ENCODE results near the gene AARSD1.
"Not testable (repeated sequence)": the region's sequence is repeated elsewhere in the genome, so short reads cannot be mapped to it uniquely, and the experiment has no call there.

Gene AARSD1

GRCh38 chr17:42937712-42938596 is 26.3 kb downstream of the AARSD1 start:
- no peak overlapping the region for H3K9ac ChIP-seq (ENCODE audit: low read length)
- H3K27me3 ChIP-seq (replicated peaks; ENCODE audit: control insufficient read depth, insufficient read depth, low read length) = peaks cover 9% of the 10 kb centered on the region
- no peaks in the 10 kb centered on the region for H3K9me3 ChIP-seq (ENCODE audit: control insufficient read depth, low read length)
- no peak overlapping the region for H3K4me3 ChIP-seq (ENCODE audit: low read length)
- no peaks in the 10 kb centered on the region for H3K4me1 ChIP-seq (ENCODE audit: control insufficient read depth, insufficient read depth, low read length)
- peak; percentile 83 for DNase-seq (ENCODE audit: low read depth)
- no peaks in the 10 kb centered on the region for H3K36me3 ChIP-seq (ENCODE audit: control insufficient read depth, insufficient read depth, low read length, severe bottlenecking)

DNA sequence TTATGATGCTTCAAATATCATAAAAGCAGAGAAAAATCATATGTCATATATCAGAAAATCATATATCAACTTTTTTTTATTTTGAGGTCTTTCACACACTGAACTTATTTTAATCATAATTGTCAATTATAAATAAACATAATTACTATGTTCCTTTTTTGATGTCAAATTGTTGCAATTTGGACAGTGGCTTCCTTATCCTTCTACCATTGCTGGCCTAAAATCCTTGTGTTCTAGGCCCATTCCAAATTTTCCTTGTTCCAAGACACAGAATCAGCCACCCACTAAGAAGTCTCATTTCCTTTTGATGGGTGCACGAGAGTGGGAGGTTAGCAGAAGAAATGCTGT is 34.8 kb downstream of the AARSD1 start:
- H3K4me1 ChIP-seq (ENCODE audit: control insufficient read depth, insufficient read depth, low read length) = peaks cover 14% of the 10 kb centered on the region
- H3K27me3 ChIP-seq (replicated peaks; ENCODE audit: control insufficient read depth, insufficient read depth, low read length) = peaks cover 7% of the 10 kb centered on the region
- peak overlapping the region; percentile 66 for H3K9ac ChIP-seq (ENCODE audit: low read length)
- H3K36me3 ChIP-seq (ENCODE audit: control insufficient read depth, insufficient read depth, low read length, severe bottlenecking) = no peaks in the 10 kb centered on the region
- DNase-seq (ENCODE audit: low read depth) = no peak
- no peaks in the 10 kb centered on the region for H3K9me3 ChIP-seq (ENCODE audit: control insufficient read depth, low read length)
- H3K4me3 ChIP-seq (ENCODE audit: low read length) = no peak overlapping the region

DNA sequence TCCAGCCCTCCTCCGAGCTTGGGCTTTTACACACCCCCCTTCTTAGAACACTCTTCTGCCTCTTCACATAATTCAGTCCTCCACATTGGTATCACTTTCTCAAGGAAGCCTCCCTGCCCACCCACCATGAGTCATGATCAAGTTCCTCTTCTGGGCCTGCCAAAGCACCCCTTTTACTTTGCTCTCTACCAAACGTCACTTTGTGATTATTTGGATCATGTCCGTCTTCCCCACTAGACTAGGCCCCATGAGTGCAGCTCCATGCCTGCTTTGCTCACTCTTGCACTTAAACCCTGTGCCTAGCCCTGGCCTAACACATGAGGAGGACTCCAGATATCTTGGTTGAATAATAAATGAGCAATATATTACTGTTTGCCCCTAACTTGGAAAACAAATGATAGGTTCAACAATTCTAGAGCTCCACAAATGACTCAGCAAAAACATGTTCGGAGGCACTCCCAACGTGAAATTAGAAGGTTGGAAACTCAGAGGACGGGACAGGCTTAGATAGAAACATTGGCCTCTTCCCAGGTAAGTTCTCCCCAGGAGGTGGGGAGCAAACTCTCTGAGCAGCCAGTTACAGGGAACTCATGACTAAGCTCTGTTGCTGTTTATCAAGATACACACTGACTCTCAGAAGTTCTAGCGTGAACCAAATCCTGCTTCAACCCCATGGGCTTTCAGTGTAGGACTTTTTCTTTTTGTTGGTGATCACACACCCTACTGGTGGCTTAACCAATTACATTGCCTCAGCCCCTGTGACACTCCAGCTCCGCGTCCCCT is 35.3 kb downstream of the AARSD1 start:
- Histone ChIP-seq H3K27me3 (replicated peaks; ENCODE audit: control insufficient read depth, insufficient read depth, low read length) (peaks cover 5% of the 10 kb centered on the region), H3K9me3 (ENCODE audit: control insufficient read depth, low read length) (no peaks in the 10 kb centered on the region), H3K4me3 (ENCODE audit: low read length) (peak overlapping the region; percentile 18), H3K36me3 (ENCODE audit: control insufficient read depth, insufficient read depth, low read length, severe bottlenecking) (no peaks in the 10 kb centered on the region), H3K9ac (ENCODE audit: low read length) (peak overlapping the region; percentile 66), H3K4me1 (ENCODE audit: control insufficient read depth, insufficient read depth, low read length) (peaks cover 14% of the 10 kb centered on the region)
- peak; percentile 70 for DNase-seq (ENCODE audit: low read depth)

DNA sequence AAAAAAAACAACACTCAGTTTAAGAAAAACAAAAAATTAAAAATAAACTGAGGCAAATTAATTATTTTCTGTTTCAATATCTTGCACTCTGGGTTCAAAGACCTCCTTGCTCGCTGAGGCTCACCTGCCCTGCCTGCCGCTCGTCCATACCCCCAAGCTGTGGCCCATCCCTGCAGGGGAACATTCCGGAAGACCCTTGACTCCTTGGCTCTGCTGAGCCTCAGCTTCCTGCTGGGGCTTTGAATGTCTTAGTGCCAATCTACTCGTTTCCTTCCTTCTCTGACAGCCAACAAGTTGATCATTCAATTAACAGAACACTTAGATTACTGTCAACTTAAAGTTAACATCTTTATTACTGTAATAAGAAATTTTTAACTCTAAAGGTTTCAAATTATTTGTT is 39.4 kb downstream of the AARSD1 start:
- DNase-seq (ENCODE audit: low read depth) = no peak
- Histone ChIP-seq H3K9ac (ENCODE audit: low read length) (no peak overlapping the region), H3K4me3 (ENCODE audit: low read length) (no peak overlapping the region), H3K27me3 (replicated peaks; ENCODE audit: control insufficient read depth, insufficient read depth, low read length) (no peaks in the 10 kb centered on the region), H3K36me3 (ENCODE audit: control insufficient read depth, insufficient read depth, low read length, severe bottlenecking) (no peaks in the 10 kb centered on the region), H3K9me3 (ENCODE audit: control insufficient read depth, low read length) (no peaks in the 10 kb centered on the region), H3K4me1 (ENCODE audit: control insufficient read depth, insufficient read depth, low read length) (peaks cover 35% of the 10 kb centered on the region)

- not testable (repeated sequence) for H3K36me3 ChIP-seq (ENCODE audit: control insufficient read depth, insufficient read depth, low read length, severe bottlenecking); H3K9me3 ChIP-seq (ENCODE audit: control insufficient read depth, low read length); H3K4me3 ChIP-seq (ENCODE audit: low read length); DNase-seq (ENCODE audit: low read depth); H3K27me3 ChIP-seq (replicated peaks; ENCODE audit: control insufficient read depth, insufficient read depth, low read length)
- H3K4me1 ChIP-seq (ENCODE audit: control insufficient read depth, insufficient read depth, low read length) = peaks cover 32% of the 10 kb centered on the region
- H3K9ac ChIP-seq (ENCODE audit: low read length) = peak overlapping the region; percentile 51
Observed at GRCh38 chr17:42923472-42923871, 40.8 kb downstream of the AARSD1 start.

DNA sequence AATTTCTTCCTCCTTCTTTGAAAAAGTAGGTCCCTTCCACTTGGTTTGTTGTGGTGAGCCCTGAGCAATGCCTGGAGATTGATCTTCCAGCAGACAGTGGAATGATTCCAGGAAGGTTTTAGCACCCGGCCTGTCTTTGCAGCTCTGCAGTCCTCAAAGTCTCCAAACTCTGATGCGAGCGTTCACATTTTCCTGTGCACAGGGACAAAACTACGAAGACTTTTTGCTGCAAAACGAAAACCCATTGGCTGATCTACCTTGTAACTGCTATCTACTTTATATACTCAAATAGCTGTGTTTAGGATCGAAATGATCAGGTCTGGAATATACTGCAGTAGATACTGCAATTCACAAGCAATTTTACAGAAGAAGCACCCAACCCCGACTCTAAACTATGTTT is 42.0 kb downstream of the AARSD1 start:
- Histone ChIP-seq H3K4me3 (ENCODE audit: low read length) (no peak overlapping the region), H3K9ac (ENCODE audit: low read length) (peak overlapping the region; percentile 16), H3K36me3 (ENCODE audit: control insufficient read depth, insufficient read depth, low read length, severe bottlenecking) (no peaks in the 10 kb centered on the region), H3K27me3 (replicated peaks; ENCODE audit: control insufficient read depth, insufficient read depth, low read length) (no peaks in the 10 kb centered on the region), H3K9me3 (ENCODE audit: control insufficient read depth, low read length) (no peaks in the 10 kb centered on the region), H3K4me1 (ENCODE audit: control insufficient read depth, insufficient read depth, low read length) (peaks cover 30% of the 10 kb centered on the region)
- no peak for DNase-seq (ENCODE audit: low read depth)

- no peak for DNase-seq (ENCODE audit: low read depth)
Observed at GRCh38 chr17:42920922-42921321, 43.3 kb downstream of the AARSD1 start.

DNA sequence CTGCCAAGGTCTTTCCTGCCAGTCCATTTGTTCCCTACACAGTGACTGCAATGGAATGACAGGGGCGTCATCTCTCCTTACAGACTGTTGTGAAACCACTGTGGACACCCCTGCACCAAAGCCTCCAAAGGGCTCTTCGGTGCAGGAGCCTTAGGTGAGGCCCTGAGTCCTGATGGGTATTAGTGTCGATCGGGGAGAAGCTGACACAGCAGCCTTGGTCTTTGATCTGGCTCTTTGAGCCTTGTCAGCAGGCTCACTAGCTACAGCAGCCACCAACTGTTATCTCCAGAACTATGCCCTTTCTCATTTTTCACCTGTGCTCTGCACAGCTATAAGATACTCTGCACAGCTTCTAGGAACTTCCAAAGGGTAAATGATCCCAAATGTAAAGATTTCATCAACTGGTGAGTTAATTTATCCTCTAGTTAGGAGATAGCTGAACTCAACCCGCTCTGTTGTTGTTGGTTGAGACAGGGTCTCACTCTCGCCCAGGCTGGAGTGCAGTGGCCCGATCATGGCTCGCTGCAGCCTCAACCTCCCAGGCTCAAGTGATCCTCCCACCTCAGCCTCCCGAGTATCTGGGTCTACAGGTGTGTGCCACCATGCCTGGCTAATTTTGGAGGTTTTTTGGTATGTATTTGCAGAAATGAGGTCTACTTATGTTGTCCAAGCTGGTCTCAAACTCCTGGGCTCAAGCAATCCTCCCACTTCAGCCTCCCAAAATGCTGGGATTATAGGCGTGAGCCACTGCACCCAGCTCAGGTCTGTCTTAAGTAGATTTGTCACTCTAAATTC is 44.0 kb downstream of the AARSD1 start:
- Histone ChIP-seq H3K9me3 (ENCODE audit: control insufficient read depth, low read length) (no peaks in the 10 kb centered on the region), H3K4me1 (ENCODE audit: control insufficient read depth, insufficient read depth, low read length) (peaks cover 30% of the 10 kb centered on the region), H3K4me3 (ENCODE audit: low read length) (no peak overlapping the region), H3K27me3 (replicated peaks; ENCODE audit: control insufficient read depth, insufficient read depth, low read length) (no peaks in the 10 kb centered on the region), H3K36me3 (ENCODE audit: control insufficient read depth, insufficient read depth, low read length, severe bottlenecking) (no peaks in the 10 kb centered on the region), H3K9ac (ENCODE audit: low read length) (no peak overlapping the region)
- DNase-seq (ENCODE audit: low read depth) = no peak

More at GRCh38 chr17:42920922-42921321, 43.3 kb downstream of the AARSD1 start:
- Histone ChIP-seq H3K27me3 (replicated peaks; ENCODE audit: control insufficient read depth, insufficient read depth, low read length) (no peaks in the 10 kb centered on the region), H3K4me3 (ENCODE audit: low read length) (no peak overlapping the region), H3K36me3 (ENCODE audit: control insufficient read depth, insufficient read depth, low read length, severe bottlenecking) (no peaks in the 10 kb centered on the region), H3K9me3 (ENCODE audit: control insufficient read depth, low read length) (no peaks in the 10 kb centered on the region), H3K4me1 (ENCODE audit: control insufficient read depth, insufficient read depth, low read length) (peaks cover 30% of the 10 kb centered on the region), H3K9ac (ENCODE audit: low read length) (no peak overlapping the region)

DNA sequence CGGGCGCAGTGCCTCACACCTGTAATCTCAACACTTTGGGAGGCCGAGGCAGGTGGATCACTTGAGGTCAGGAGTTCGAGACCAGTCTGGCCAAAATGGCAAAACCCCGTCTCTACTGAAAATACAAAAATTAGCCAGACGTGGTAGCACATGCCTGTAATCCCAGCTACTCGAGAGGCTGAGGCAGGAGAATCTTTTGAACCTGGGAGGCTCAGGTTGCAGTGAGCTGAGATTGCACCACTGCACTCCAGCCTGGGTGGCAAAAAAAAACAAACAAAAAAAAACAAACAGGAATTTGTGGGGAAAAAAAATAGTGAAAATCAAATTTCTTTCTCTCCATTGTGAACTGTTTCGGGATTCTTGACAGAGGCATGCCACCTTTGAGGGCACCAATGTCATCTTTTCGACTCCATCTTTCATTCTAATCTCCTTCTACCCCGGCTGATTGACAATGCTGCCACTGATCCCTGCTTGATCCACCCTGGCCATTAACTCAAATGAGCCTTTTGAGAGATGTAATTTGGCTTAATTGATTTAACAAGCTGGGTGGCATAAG is 44.7 kb downstream of the AARSD1 start:
- H3K4me3 ChIP-seq (ENCODE audit: low read length); H3K27me3 ChIP-seq (replicated peaks; ENCODE audit: control insufficient read depth, insufficient read depth, low read length); DNase-seq (ENCODE audit: low read depth): not testable (repeated sequence)

GRCh38 chr17:42918902-42919521 is 45.2 kb downstream of the AARSD1 start:
- no peak for DNase-seq (ENCODE audit: low read depth)
- Histone ChIP-seq H3K9ac (ENCODE audit: low read length) (peak overlapping the region; percentile 19), H3K9me3 (ENCODE audit: control insufficient read depth, low read length) (no peaks in the 10 kb centered on the region), H3K27me3 (replicated peaks; ENCODE audit: control insufficient read depth, insufficient read depth, low read length) (no peaks in the 10 kb centered on the region), H3K4me3 (ENCODE audit: low read length) (no peak overlapping the region), H3K36me3 (ENCODE audit: control insufficient read depth, insufficient read depth, low read length, severe bottlenecking) (no peaks in the 10 kb centered on the region), H3K4me1 (ENCODE audit: control insufficient read depth, insufficient read depth, low read length) (peaks cover 38% of the 10 kb centered on the region)

More for the DNA sequence above, 44.7 kb downstream of the AARSD1 start:
- H3K9ac ChIP-seq (ENCODE audit: low read length); H3K9me3 ChIP-seq (ENCODE audit: control insufficient read depth, low read length); H3K36me3 ChIP-seq (ENCODE audit: control insufficient read depth, insufficient read depth, low read length, severe bottlenecking): not testable (repeated sequence)
- peaks cover 32% of the 10 kb centered on the region for H3K4me1 ChIP-seq (ENCODE audit: control insufficient read depth, insufficient read depth, low read length)
